HG03045 (cell line): ENCODE results near the gene DDC.
"Not testable (repeated sequence)": the region's sequence is repeated elsewhere in the genome, so short reads cannot be mapped to it uniquely, and the experiment has no call there.

Experiments
- ATAC-seq: cut with Tn5 transposase; IDR thresholded peaks from one replicate; pipeline ENCODE4 v1.9.1; 2021; ENCODE audit warnings: mild to moderate bottlenecking, moderate library complexity; ENCODE audit not compliant: unreplicated experiment

The DDC gene

GRCh38 chr7:50556247-50556991, 8.8 kb downstream of the DDC start:
- no peak for ATAC-seq

DNA sequence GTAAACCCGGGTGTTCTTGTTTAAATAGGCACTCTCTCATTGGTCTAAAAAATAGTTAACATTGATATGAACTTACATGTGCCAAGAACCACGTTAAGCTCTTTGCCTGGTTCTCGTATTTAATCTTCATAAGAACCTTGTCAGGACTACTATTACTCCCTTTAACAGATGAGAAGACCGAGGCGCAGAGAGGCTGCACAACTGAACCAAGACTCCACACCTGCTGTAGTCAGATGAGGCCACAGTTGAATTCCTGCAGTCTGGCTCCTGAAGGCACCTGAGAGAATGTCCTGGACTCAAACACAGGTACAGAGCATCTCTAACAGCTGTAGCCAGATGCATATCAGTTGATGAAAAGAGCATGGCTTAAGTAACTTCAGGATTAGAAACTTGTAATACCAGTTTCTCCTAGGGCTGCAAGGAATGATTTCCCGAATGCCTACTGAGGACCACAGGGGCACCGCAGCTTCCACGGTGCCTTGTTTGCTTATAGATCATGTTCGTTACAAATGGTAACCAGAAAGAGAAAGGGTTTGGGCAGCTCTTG, 9.5 kb downstream of the DDC start:
- ATAC-seq, result no peak

DNA sequence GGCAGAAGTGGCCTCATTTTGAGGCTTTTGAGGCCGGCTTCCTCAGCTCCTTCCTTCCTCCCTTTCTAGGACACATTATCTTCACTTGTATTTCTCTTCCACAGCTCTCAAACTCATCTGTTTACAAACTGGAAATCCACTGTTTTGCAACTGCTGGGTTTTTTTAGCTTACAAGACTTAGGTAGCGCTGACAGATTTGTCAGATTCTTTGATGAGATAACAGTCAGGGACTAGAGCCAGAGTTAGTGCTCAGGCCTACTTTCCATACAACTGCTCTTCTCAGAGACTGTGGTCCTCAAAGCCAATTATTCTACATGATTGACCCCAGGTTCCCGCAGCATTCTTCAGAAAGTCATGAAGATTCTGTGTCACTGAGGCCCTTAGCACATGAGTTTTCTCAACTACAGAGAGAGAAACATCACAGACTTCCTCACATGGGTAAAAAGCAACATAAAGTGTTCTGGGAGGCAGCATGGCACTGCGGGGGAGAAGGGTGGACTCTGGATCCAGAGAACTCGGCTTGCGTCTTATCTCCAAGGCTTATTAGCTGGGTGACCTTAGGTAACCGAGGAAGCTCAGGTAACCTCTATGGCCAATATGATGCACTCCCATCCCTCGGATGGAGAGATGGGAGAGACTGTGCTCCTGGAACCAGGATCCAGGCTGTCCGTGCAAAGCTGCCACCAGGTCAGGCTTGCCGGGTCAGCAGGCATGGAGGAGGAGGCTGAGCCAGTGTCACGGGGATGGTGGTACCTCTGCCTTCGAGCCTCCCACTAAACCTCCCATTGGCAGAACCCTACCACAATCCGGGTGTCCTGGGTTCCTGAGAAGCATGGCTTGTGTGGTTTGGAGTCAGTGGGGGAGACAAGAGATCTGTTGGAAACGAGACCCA, 10.5 kb downstream of the DDC start:
- no peak for ATAC-seq

GRCh38 chr7:50553973-50554372, 11.2 kb downstream of the DDC start:
- ATAC-seq, result no peak

DNA sequence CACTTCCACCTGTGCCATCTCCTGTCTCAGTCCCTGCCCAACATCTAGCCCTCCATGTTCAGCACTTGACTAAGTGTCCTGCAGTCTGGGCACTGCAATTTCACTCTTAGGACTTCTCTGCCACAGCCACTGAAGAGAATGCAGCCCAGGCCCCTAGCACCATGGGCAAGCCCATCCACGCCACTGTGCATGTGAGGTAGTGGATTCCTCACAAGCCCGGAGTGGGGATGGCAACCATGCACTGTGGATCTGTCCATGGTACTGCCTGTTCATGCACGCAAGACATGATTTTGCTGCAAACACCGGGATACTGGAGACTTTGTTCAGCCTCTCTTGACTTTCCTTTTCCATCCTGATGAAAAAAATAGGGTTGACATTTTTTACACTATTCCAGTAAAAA, 12.3 kb downstream of the DDC start:
- no peak for ATAC-seq

DNA sequence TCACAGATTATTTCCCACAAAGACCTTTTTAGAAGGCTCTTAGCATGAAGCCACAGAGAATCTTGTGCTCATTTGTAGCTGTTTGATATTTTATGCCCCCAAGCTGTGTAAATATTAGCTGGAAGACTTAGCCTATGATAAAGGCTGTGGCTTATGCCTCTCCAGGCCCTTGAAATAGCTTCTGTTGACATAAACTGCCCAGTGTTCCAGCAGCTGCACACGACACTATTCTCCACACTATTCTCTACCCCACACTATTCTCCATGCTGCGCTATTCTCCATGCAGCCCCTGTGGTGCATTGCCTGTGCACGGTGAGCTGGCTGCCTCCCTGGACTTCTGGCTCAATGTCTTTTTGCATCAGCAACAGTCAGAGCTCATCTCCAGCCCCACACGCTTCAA, 13.1 kb downstream of the DDC start:
- no peak for ATAC-seq

- ATAC-seq, result not testable (repeated sequence)
These were observed 19.6 kb downstream of the DDC start for GRCh38 chr7:50545613-50546012.

DNA sequence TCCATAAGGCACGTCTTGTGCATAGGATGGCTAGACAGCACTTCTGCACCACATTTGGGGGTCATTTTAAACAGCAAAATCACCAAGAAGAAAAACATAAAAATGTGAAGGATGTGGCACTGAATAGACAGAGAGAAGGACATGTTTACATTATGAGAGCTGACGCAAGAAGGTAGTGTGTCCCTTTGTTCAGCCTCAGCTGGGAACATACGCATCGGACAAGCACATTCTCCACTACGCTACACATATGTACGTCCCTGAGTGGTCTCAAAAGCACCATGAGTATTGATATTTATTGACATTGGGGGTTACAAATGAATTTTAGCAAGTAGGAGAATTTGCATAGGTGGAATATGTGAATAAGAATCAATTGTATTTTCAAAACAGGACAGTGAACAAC, 20.2 kb downstream of the DDC start:
- no peak for ATAC-seq

DNA sequence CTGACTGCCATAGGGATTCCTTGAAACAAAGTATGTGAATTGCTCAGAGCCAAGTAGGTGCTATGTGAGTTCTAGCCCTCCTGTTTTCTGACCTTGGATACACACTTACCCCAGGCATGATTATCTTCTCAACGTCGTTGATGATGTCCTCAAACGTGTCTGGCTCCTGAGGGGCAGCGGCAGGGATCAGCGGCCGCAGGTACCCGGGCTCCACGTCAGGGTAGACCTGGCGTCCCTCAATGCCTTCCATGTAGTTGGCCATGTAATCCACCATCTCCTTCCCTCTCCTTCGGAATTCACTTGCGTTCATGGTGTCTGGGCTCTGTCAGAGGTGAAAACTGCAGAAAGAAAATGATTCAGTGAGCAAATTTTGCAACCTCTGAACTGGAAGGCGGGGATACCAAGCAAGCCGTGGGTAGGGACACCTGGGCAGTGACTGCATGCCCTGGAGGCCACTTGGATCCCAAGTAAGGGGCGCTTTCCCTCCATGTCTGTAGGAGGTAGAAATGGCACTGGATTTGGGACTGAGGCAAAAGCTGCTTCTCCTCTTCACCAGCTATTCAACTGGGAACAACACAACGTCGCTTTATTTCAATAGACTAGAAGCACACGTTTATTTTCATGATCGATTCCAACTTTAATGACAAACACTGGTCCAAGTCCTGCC, 21.3 kb downstream of the DDC start:
- ATAC-seq, result no peak

GRCh38 chr7:50542132-50542531, 23.1 kb downstream of the DDC start:
- ATAC-seq, result no peak

- no peak for ATAC-seq
These were observed 24.2 kb downstream of the DDC start for GRCh38 chr7:50540785-50541579.

DNA sequence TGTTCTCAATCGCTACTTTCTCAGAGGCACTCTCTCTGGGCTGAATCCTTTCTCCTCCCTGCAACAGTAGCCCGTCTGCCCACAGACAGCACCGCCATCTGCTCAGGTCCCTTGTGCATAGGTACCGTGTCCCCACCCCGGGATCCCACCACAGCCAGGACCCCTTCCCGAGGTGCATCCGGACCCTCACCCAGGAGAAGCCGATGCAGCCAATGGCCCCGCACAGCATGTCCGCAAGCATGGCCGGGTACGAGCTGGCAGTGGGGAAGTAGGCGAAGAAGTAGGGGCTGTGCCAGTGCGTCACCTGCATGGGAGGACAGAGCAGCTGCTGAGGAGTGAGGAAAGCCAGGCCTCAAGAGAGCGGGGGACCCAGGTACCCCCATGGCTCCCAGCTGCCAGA, 25.5 kb downstream of the DDC start:
- no peak for ATAC-seq

DNA sequence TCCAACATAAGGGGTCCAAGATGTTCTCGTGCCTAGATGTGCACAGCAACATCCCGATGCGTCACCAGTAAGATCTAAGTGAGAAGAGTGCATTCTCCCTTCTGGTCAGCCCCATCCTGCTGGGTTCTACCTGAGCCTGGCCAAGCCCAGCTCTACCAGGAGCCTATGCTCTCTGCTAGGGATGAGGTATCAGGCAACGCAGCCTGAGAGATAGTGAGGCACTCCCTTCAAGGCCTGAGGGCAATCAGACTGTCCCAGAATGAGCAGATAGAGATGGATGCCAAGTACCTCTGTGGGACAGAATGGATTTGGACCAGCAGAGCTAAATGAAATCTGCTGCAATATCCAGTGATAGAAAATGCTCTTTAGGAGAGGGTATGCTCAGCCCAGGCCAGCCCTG, 26.7 kb downstream of the DDC start:
- no peak for ATAC-seq

- ATAC-seq, result no peak
These were observed 27.8 kb downstream of the DDC start for GRCh38 chr7:50537417-50537816.

DNA sequence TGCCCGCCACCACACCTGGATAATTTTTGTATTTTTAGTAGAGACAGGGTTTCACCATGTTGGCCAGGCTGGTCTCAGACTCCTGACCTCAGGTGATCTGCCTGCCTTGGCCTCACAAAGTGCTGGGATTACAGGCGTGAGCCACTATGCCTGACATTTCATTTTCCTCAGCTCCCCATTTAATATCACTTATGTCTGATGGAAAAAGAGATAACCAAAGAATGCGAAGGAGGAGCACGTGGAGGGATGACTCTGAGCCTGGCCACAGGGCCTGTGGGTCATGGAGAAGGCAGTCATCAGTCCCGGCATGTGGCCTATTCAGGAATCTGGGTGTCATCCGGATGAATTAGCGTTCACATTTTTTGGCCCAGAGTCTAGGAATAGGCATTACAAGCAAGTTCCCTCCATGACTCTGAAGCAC, 29.9 kb downstream of the DDC start:
- ATAC-seq, result not testable (repeated sequence)

- no peak for ATAC-seq
These were observed 30.4 kb downstream of the DDC start for GRCh38 chr7:50534690-50535290.

- no peak for ATAC-seq
These were observed 31.3 kb downstream of the DDC start for GRCh38 chr7:50533866-50534265.

DNA sequence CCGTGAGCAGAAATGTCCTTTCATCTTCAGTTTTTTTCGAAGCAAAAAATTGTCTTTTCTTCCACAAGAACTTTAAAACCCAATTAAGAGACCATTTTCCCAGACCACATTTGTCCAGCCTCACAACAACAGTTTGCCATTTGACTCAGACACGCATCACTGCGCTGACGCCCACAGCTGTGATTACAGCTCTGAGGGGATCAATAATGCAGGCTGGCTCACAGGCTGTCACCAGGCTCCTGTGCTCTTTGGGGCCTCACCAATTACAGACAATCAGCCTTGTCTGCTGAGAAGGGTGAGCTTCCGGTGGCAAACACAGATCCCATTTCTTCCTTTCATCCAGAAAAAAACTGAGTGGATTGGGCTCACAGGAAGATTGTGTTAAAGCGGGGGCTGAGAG, 33.3 kb downstream of the DDC start:
- no peak for ATAC-seq

- no peak for ATAC-seq
These were observed 33.7 kb downstream of the DDC start for GRCh38 chr7:50531401-50531911.

GRCh38 chr7:50530766-50531165, 34.4 kb downstream of the DDC start:
- ATAC-seq, result no peak
